ENCODE results near the gene ZFPL1. TPM values are rescaled to one million over a fixed set of nuclear protein-coding genes. Genes with fewer than 3 reads are reported as not detected.

The ZFPL1 gene
- total and polyA plus RNA-seq, 9 of the 15 experiments (the other 6 are each of a cell fraction or from before 2014, with no cell fraction given): 3.7 to 37.5 (median 22.7) TPM

GRCh38 chr11:65111744-65112545, 27.9 kb downstream of the ZFPL1 start, which contains the start of gene TM7SF2 (continued):
- TF ChIP-seq KDM4B (IDR thresholded peaks at IDR 0.05; ENCODE audit: borderline replicate concordance in 2 of 2, low read depth in 1 of 2) (0 out of 4 replicates have a peak, but pooled peaks of 1 of the 2 experiments have one; percentile 15), MAFK (IDR thresholded peaks at IDR 0.05; ENCODE audit: low read length) (no peak), EP400 (IDR thresholded peaks at IDR 0.05) (0 out of 2 replicates have a peak, but pooled peaks have one; percentile 6), ESRRB (CRISPR knock-in tag; IDR thresholded peaks at IDR 0.05; ENCODE audit: borderline replicate concordance) (no peak), SAFB (IDR thresholded peaks at IDR 0.05; ENCODE audit: borderline replicate concordance, low read depth, low read length) (peak; percentile 70), POLR3G (IDR thresholded peaks at IDR 0.05; ENCODE audit: extremely low read depth, insufficient read length, insufficient replicate concordance) (no peak), KDM1A (IDR thresholded peaks at IDR 0.05) (no peak), CHAMP1 (IDR thresholded peaks at IDR 0.05) (no peak), SRSF3 (IDR thresholded peaks at IDR 0.05; ENCODE audit: insufficient read depth, low read length) (no peak), TEAD2 (tag; IDR thresholded peaks at IDR 0.05) (no peak), HLTF (IDR thresholded peaks at IDR 0.05) (no peak), FOXJ2 (tag; IDR thresholded peaks at IDR 0.05) (no peak), CEBPG (CRISPR knock-in tag; IDR thresholded peaks at IDR 0.05) (no peak), CEBPG (tag; conservative IDR thresholded peaks at IDR 0.05 in 1 of 2, IDR thresholded peaks at IDR 0.05 in 1 of 2) (no peak), ZKSCAN3 (CRISPR knock-in tag; IDR thresholded peaks at IDR 0.05) (no peak), CEBPZ (IDR thresholded peaks at IDR 0.05; ENCODE audit: borderline replicate concordance, low read depth, low read length) (no peak)

Measured in K562 (cell line).